ENCODE measurements around the gene SAMSN1. TPM values are rescaled to one million over a fixed set of nuclear protein-coding genes. Genes with fewer than 3 reads are reported as not detected.
"Not testable (repeated sequence)": the region's sequence is repeated elsewhere in the genome, so short reads cannot be mapped to it uniquely, and the experiment has no call there.

Gene SAMSN1
- total RNA-seq, 1 donor from 2014 or later, result 18.2 TPM

DNA sequence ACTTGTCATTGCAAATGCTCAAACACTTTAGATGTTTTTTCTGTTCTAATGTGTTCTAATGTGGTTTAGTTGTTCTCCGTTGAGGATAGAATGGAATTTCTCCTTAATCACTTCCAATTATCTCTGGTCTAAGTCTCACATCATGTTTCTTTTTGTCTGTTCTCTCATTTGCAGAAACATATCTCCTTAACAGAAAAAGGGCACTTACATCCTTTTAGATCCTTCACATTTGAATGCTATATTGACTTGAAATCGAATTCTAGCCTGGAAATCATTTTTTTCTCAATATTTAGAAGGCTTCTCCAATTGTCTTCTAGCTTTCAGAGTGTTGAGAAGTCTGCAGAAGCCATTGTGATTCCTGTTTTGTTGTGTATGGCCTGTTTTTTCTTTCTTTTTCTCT, 7.3 kb upstream of the SAMSN1 start:
- Histone ChIP-seq H3K4me1 (no peaks in the 10 kb centered on the region), H3K36me3 (no peaks in the 10 kb centered on the region), H3K4me3 (no peak overlapping the region), H3K9me3 (no peaks in the 10 kb centered on the region), H3K27ac (no peak overlapping the region), H3K27me3 (no peaks in the 10 kb centered on the region)
- TF ChIP-seq, protein P1, sequence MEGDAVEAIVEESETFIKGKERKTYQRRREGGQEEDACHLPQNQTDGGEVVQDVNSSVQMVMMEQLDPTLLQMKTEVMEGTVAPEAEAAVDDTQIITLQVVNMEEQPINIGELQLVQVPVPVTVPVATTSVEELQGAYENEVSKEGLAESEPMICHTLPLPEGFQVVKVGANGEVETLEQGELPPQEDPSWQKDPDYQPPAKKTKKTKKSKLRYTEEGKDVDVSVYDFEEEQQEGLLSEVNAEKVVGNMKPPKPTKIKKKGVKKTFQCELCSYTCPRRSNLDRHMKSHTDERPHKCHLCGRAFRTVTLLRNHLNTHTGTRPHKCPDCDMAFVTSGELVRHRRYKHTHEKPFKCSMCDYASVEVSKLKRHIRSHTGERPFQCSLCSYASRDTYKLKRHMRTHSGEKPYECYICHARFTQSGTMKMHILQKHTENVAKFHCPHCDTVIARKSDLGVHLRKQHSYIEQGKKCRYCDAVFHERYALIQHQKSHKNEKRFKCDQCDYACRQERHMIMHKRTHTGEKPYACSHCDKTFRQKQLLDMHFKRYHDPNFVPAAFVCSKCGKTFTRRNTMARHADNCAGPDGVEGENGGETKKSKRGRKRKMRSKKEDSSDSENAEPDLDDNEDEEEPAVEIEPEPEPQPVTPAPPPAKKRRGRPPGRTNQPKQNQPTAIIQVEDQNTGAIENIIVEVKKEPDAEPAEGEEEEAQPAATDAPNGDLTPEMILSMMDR (IDR thresholded peaks at IDR 0.05), result no peak
- ATAC-seq, result no peak
- no peak for DNase-seq
- intact Hi-C loops (cut with DNase I), result no loop called here

DNA sequence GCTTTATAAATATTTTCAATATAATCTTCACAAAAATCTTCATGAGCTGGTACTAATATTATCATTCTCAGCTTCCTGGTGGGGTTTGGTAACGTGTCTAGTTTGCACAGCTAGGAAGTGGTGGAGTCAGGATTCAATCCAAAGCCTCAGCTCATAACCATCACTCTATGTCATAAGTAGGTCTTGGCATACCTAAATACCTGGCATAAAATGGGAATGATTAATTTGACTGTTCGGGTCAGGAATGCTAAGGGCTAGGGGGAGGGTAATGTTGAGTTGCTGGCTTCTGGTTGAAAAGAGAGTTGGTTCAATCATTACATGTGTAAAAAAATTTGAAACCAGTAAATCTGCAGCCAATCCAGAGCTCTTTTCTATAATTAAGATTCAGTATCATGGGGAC, 5.6 kb upstream of the SAMSN1 start:
- no peak for DNase-seq
- Histone ChIP-seq H3K27ac (no peak overlapping the region), H3K4me3 (no peak overlapping the region), H3K36me3 (no peaks in the 10 kb centered on the region), H3K4me1 (no peaks in the 10 kb centered on the region), H3K9me3 (no peaks in the 10 kb centered on the region), H3K27me3 (no peaks in the 10 kb centered on the region)
- TF ChIP-seq, protein P1 (IDR thresholded peaks at IDR 0.05), result no peak
- no peak for ATAC-seq
- intact Hi-C loops (cut with DNase I), result no loop called here

DNA sequence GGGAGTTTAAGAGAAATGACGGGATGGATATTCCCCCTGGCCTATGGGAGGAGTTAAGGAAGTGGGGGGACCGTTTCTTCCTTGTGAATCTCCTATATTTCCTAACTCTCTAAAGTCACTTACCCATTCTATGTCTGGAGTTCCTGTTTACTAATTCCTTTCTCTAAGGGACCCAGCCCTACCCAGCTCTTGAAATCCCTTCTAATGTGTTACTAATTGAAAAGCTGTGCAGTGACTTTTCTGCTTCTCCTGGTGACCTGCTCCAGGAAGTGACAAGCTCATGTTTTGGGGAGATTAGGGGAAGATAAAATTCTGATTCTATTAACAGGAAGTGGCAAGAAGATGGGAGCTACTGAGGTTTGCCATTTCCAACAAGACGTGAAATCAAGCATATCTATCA, 4.0 kb upstream of the SAMSN1 start:
- ATAC-seq, result peak; percentile 40

DNA sequence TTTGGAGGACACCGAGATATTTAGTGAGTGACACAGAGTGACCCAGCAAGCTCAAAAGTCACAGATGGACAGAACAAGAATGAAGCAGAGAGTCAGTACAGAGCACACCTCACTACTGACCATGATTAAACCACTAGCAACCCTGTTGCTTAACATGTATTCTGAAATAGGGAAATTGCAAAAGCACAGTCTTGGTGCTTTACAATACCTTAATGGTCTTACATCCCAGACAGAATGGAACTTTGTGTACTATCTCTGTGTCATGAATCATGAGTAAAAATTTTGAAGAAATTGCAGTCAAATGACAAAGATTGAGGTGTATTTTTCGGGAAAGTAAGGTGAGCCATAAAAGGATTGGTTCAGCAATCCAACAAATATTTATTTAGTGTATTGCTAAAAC, 2.7 kb upstream of the SAMSN1 start:
- Histone ChIP-seq H3K36me3 (no peaks in the 10 kb centered on the region), H3K4me1 (no peaks in the 10 kb centered on the region), H3K27me3 (no peaks in the 10 kb centered on the region), H3K9me3 (no peaks in the 10 kb centered on the region), H3K27ac (no peak overlapping the region), H3K4me3 (no peak overlapping the region)
- TF ChIP-seq, protein P1 (IDR thresholded peaks at IDR 0.05), result no peak
- DNase-seq (no peak), ATAC-seq (peak; percentile 88)
- intact Hi-C loops (cut with DNase I), result no loop called here

More for the DNA sequence above, 4.0 kb upstream of the SAMSN1 start:
- H3K27ac ChIP-seq, result no peak overlapping the region
- TF ChIP-seq, protein P1 (IDR thresholded peaks at IDR 0.05), result no peak
- H3K4me3 ChIP-seq, result no peak overlapping the region
- no peaks in the 10 kb centered on the region for H3K9me3 ChIP-seq
- no peaks in the 10 kb centered on the region for H3K36me3 ChIP-seq
- no peaks in the 10 kb centered on the region for H3K27me3 ChIP-seq
- no peaks in the 10 kb centered on the region for H3K4me1 ChIP-seq
- no peak for DNase-seq
- intact Hi-C loops (cut with DNase I), result no loop called here

DNA sequence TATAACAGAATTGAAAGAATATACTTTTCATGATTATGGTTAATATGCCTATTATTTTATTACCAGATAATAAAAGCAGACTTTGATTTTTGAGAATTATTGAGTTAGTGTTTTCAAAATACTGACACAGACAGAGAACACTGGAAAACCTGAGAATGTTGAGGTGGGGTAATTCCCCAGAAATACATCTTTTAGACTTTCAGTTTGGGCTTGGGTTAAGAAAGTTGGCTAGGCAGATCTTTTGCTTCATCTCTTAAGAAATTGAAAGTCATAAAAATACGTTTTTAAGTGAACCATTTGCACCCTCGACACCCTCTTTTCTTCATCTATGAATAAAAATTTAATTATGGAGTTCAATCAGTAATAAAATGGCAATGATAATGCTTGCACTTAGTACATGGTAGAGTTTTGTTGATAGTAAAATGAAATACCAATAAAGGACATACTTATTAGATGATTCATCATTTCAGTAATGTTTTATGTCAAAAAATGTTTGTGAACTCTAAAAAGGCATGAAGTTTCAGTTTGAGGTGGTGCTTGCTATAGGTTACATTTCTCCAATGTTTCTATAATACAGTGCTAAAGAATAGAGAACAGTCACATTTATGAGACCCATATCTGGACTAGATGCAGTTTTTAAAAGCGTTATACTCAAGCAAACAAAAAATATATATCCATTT, 1.9 kb upstream of the SAMSN1 start:
- no peak overlapping the region for H3K27ac ChIP-seq
- TF ChIP-seq, protein P1 (IDR thresholded peaks at IDR 0.05), result no peak
- ATAC-seq, result no peak

DNA sequence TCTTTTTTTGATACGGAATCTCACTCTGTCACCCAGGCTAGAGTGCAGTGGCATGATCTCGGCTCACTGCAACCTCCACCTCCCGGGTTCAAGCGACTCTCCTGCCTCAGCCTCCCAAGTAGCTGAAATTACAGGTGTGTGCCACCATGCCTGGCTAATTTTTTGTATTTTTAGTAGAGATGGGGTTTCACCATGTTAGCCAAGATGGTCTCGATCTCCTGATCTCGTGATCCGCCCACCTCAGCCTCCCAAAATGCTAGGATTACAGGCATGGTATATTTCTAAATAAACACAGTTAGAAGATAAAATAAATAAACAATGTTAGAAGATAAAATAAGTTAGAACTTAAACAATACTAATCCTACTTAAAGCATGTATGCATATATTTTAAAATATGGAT, 604 bp upstream of the SAMSN1 start:
- H3K36me3 ChIP-seq; H3K4me1 ChIP-seq; DNase-seq; H3K27ac ChIP-seq; H3K27me3 ChIP-seq; H3K4me3 ChIP-seq; ATAC-seq; H3K9me3 ChIP-seq; intact Hi-C loops (cut with DNase I): not testable (repeated sequence)

More for the DNA sequence above, 1.9 kb upstream of the SAMSN1 start:
- Histone ChIP-seq H3K4me3 (no peak overlapping the region), H3K4me1 (no peaks in the 10 kb centered on the region), H3K27me3 (no peaks in the 10 kb centered on the region), H3K9me3 (no peaks in the 10 kb centered on the region), H3K36me3 (no peaks in the 10 kb centered on the region)
- intact Hi-C loops (cut with DNase I), result no loop called here
- no peak for DNase-seq
